Prostate gland (tissue), 2 donors: ENCODE measurements around the gene RRP12.

Experiments
- POLR2A ChIP-seq: fragments of 450-650 bp; IDR thresholded peaks from one replicate; pipeline ENCODE4 v1.6.1; 2016; ENCODE audit warnings: antibody characterized with exemption, mild to moderate bottlenecking
- TF ChIP-seq, protein P1 (sequence below), 4 experiments: fragments of 200-600 bp in 2 of 4; fragments of 450-650 bp in 2 of 4; sonication (generic) in 2 of 4; IDR thresholded peaks; 1 replicate in 3 of 4; 2 replicates in 1 of 4; pipeline ENCODE4 v1.5.1; 2016 to 2019; ENCODE audit warnings: antibody characterized with exemption in 4 of 4, mild to moderate bottlenecking in 2 of 4, moderate library complexity in 2 of 4

GRCh38 chr10:97363071-97363470, 38.1 kb downstream of the RRP12 start:
- no peak for TF ChIP-seq POLR2A
- TF ChIP-seq, protein P1, sequence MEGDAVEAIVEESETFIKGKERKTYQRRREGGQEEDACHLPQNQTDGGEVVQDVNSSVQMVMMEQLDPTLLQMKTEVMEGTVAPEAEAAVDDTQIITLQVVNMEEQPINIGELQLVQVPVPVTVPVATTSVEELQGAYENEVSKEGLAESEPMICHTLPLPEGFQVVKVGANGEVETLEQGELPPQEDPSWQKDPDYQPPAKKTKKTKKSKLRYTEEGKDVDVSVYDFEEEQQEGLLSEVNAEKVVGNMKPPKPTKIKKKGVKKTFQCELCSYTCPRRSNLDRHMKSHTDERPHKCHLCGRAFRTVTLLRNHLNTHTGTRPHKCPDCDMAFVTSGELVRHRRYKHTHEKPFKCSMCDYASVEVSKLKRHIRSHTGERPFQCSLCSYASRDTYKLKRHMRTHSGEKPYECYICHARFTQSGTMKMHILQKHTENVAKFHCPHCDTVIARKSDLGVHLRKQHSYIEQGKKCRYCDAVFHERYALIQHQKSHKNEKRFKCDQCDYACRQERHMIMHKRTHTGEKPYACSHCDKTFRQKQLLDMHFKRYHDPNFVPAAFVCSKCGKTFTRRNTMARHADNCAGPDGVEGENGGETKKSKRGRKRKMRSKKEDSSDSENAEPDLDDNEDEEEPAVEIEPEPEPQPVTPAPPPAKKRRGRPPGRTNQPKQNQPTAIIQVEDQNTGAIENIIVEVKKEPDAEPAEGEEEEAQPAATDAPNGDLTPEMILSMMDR (IDR thresholded peaks at IDR 0.05), result no peak
